Activated CD4-positive, alpha-beta T cell treated with anti-CD3 and anti-CD28 coated beads, Interleukin-2, amount 50 U/mL, for 16 hours (primary cell): ENCODE results near the gene PRR5L.
A peak's percentile ranks its signal among the peaks of the same experiment; 100 is the strongest.
"Not testable (repeated sequence)": the region's sequence is repeated elsewhere in the genome, so short reads cannot be mapped to it uniquely, and the experiment has no call there.

Experiments
- DNase-seq: peaks from one replicate; pipeline ENCODE4 v3.0.0-alpha.2; 2020

The PRR5L gene

DNA sequence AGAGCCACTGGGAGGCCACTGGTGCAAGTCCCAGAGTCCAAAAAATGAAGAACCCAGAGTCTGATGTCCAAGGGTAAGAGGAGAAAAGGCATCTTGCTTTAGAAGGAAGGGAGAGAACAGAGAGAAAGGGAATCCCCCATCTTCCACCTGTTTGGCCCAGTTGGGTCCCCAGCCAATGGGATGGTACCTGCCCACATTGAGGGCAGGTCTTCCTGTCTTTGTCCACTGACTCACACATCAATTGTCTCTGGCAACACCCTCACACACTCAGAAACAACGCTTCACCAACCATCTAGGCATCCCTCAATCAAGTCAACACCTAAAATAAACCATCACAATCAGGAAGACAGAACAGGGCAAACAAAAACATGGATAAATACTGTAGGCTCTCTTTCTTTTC, 13.2 kb upstream of the PRR5L start:
- DNase-seq, result no peak

- DNase-seq, result no peak
Measured at GRCh38 chr11:36288442-36289225, 7.5 kb upstream of the PRR5L start.

GRCh38 chr11:36289226-36289852, 6.7 kb upstream of the PRR5L start, which contains the start of gene COMMD9:
Gene COMMD9, minus strand, starts transcription at chr11:36289424. Its CDS starts 12 bp downstream, at chr11:36289412.
- DNase-seq, result peak; percentile 97

DNA sequence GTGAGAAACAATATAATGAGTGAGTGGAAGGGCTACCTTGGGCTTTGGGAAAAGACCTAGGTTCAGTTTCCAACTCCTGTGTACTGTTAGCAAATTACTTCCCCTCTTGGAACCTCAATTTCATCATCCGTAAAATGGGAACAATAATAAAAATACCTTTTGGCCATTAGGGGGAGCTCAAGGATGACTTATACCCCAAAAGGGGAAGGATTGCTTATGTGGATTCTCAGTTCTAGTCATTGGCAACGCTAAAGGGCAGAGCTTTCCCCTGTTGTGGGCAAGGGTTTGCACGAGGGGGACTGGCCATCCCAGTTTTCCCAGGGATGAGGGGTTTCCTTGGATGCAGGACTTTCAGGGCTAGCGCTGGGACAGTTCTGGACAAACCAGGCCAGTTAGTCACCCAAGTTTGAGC, 3.8 kb upstream of the PRR5L start:
- peak; percentile 79 for DNase-seq

- DNase-seq, result no peak
Measured at GRCh38 chr11:36296884-36297543, 926 bp downstream of the PRR5L start.

- no peak for DNase-seq
Measured at GRCh38 chr11:36300650-36301049, 4.6 kb downstream of the PRR5L start.

GRCh38 chr11:36304351-36304750, 8.3 kb downstream of the PRR5L start:
- no peak for DNase-seq

GRCh38 chr11:36305047-36305446, 9.0 kb downstream of the PRR5L start:
- no peak for DNase-seq

- DNase-seq, result peak; percentile 14
Measured at GRCh38 chr11:36306888-36307287, 10.8 kb downstream of the PRR5L start.

GRCh38 chr11:36308577-36308976, 12.5 kb downstream of the PRR5L start:
- DNase-seq, result no peak

DNA sequence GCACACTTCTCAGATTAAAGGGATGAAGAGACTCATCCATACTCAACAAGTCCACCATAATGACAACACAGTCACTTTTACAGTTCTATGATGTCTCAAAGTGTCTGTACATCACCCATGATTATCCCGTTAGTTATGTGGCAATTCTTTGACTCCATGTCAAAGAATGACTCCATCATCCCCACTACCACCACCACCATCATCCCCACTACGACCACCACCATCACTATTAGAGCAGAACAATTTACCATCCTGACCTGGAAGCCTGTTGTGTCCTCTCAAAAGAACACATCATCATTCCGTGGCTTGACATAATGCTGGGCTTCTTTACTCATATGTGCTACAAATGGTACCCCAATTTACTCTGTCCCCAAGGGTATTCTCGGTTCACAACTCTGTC, 13.7 kb downstream of the PRR5L start:
- DNase-seq, result no peak

DNA sequence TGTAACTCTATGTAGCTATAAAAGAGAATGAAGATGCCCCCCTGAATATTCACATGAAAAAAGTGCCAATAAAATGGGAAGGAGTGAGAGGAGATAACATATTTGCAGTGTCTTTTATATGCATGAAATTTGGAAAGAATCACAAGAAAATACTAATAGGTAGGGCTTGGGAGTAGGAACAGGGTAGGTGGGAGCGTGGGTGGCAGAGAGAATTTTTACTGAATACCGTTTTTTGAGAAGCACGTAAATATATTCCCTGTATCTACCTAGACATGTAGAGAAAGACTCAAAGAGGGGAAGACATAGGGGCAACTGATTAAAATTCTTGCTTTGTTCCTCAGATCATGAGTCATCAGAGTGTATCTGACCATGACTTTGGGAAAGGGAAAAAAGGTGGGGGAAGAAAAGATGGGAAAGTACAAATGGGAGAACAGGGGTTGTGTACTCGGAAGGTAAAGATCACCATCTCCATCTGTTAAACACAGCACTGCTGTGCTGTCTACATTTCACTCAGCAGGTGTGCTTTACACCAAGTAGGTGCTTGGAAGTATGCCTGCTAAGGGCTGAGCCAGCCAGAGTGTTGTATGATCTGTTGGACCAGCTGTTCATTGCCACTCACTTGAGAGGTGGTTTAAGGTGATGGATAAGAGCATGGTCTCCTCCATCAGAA, 16.0 kb downstream of the PRR5L start:
- no peak for DNase-seq

DNA sequence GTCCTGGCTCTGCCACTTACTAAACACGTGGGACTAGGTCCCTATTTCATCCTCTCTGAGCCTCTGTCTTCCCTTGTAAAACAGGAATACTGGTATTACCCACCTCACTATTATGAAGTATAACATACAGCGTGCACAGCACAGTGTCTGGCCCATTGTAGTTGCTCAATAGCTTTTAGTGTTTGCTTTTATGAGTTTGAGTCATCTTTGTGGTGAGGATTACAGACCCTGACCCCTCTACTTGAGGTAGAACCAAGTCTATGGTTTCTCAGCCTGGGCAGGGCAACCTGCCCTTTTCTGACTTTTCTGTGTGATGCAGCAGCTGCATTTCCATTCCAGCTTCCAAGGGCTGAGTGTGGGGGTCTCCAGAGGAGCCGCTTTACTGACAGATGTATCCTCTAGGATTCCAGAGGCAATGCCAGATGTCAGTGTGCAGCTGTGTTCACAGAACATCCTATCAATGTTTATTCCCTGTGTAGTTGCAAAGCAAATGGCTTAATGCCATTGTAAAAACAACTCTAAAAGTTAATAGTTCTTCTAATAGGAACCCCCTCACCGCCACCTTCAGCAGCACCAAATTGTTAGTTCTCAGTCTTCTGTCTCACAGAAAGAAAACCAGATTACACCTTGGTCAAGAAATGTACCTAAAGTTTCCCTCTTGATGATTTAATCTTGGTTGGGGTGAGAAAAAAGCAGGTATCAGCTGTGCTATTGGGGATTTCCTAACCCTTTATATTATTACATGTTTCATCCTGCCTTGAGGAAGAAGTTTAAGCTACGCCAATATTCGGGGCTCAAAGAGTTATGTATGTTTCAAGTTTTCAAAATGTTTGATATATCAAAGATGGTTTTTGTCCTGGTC, 16.8 kb downstream of the PRR5L start:
- peak; percentile 12 for DNase-seq

DNA sequence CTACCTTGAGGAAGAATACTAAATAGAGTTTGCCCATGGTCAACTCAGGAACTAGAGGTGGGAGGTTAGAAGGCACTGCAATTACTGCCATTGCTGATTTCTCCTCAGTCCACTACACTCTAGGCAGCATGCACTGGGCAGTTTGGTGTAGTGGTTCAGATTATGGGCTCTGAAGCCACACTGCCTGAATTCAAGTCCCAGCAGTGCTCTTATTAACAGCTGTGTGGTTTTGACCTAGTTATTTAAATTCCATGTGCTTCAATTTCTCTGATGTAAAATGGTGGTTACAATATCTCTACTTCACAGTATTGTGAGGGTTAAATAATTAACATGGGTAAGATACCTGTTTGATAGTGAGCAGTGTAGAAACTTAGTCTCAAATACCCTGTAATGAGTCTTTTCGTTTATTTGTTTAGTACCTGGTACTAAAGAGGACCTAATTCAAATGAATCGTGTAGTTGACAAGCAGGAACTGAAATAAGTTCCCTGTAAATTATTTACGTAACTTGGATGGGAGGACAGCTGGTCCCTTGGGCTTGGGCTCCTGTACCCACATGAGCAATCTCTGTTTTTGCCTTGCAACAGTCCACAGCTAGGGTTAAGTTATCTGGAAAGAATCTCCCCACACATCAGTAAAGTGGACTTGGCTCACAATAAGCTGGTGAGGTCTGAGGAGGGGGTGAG, 17.8 kb downstream of the PRR5L start:
- no peak for DNase-seq

DNA sequence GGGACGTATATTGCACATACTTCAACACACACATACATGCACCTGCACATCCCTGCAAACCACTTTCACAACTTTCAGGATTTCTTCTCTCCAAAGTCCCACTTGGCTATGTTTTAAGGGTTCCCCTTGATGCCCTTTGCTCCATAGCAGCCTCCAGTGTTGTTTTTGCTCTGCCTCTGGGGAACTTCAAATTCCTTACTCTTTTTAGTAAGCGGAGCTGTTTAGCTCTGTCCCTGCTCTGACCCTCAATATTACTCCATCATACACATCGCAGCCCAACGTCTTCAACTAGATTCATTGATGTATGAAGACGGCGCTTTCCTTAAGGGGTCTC, 18.3 kb downstream of the PRR5L start:
- no peak for DNase-seq

DNA sequence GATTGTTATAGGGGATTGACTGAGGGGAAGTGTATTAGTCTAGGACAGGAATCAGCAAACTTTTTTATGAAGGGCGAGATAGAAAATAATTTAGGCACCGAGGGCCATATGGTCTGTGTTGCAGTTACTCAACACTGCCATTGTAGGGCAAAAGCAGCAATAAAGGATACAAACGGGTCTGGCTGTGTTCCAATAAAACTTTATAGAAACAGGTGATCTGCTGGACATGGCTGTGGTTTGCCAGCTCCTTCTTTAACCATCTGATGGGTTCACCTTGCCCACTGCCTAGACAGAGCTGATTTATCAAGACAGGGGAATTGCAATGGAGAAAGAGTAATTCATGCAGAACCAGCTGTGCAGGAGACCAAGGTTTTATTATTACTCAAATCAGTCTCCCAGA, 20.0 kb downstream of the PRR5L start:
- no peak for DNase-seq

DNA sequence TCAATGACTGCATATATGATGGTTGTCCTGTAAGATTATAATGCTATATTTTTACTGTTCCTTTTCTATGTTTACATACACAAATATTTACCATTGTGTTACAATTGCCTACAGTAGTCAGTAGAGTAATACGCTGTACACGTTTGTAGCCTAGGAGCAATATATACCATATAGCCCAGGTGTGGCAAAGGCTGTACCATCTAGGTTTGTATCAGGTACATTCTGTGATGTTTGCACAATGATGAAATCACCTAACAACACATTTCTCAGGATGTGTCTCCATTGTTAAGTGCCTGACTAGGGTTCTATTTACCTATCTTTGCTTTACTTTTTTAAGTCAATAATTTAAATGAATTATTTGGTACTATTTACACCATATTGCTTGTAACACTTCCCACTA, 21.9 kb downstream of the PRR5L start:
- DNase-seq, result no peak

DNA sequence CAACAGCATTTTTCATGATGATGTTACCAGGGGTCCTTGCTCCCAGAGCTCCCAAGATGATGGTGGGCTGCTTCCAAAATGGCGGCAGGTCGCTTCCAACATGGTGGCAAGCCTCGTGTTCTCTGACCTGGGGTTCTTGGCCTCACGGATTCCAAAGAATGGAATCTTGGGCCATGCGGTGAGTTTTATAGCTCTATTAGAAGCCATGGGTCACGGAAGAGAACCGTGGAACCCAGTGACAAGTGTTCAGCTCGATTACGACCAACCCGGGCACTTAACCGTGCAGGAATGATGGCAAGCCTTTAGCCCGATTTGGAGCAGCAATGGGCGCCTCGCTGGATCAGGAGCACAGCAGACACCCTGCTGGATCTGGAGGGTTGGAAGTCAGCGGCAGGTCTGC, 28.9 kb downstream of the PRR5L start:
- not testable (repeated sequence) for DNase-seq

DNA sequence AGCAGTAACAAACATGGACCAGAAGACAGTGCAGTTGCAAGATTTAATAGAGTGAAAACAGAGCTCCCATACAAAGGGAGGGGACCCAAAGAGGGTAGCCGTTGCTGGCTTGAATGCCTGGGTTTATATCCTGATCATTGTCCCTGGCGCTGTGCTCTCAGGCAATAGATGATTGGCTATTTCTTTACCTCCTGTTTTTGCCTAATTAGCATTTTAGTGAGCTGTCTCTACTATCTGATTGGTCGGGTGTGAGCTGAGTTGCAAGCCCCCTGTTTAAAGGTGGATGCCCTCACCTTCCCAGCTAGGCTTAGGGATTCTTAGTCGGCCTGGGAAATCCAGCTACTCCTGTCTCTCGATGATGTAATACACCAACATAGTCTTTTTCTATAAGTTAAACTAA, 29.3 kb downstream of the PRR5L start:
- not testable (repeated sequence) for DNase-seq

DNA sequence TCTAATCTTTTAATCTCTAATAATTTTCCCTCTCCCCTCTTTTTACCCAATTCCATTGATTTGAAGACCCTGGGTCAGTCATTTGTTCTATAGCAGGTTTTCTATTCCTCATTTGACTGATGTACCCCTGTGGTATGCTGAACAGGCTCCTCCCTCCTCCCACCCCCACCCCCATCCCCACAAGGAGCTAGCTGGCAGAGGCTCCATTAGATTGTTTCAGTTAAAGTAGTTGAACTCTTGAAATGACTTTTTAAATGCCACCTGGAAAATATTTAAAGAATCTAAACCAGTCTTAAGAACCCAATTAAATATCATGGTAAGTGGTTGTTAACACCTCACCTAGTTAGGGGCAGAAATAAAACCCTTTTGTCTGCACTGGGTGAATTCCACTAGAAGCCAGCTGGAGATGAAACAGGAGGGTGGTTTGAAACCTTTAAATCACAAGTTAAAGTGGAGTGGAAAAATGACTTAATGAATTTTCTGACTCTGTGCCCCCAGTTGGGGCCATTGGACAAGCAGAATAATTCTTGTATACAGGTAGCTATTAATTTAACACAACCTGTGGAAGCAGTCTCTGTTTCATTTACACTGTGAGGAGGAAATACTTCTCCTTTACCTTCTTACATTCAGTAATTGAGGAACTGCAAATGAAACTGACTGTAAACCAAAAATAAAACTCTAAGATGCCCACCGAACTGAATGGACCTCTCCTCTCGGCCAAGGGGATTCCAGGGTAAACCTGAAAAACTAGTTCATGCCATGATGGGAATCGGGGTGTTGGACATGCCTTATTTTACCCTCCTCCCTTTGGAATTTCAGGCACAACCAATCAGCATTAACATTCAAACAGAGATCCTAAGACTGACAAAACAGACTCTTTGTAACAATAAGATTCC, 30.7 kb downstream of the PRR5L start:
- DNase-seq, result no peak
